ENCODE data around the gene GUCA1A.
"Not testable (repeated sequence)": the region's sequence is repeated elsewhere in the genome, so short reads cannot be mapped to it uniquely, and the experiment has no call there.

The GUCA1A gene

DNA sequence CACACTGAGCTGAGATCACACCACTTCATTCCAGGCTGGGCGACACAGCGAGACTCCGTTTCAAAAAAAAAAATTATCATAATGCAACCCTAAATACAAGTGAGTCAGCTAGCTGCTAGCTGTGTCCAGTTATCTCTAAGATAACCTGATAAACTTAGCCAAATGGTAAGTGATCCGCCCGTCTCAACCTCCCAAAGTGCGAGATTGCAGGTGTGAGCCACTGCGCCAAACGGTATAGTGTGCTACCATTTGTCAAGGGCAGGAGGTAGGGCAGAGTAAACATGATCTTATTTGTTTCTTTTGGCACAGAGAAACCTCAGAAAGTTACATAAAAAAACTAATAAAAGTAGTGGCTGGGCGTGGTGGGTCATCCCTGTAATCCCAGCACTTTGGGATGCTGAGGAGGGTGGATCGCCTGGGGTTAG lies 26.0 kb upstream of the GUCA1A start:
- DNase-seq (ENCODE audit: low read depth in 2 of 2) = no peak

- no peak for DNase-seq (ENCODE audit: low read depth in 2 of 2)
Observed at GRCh38 chr6:42148058-42148457, 25.1 kb upstream of the GUCA1A start.

GRCh38 chr6:42150254-42150653 lies 22.9 kb upstream of the GUCA1A start:
- no peak for DNase-seq (ENCODE audit: low read depth in 2 of 2)

DNA sequence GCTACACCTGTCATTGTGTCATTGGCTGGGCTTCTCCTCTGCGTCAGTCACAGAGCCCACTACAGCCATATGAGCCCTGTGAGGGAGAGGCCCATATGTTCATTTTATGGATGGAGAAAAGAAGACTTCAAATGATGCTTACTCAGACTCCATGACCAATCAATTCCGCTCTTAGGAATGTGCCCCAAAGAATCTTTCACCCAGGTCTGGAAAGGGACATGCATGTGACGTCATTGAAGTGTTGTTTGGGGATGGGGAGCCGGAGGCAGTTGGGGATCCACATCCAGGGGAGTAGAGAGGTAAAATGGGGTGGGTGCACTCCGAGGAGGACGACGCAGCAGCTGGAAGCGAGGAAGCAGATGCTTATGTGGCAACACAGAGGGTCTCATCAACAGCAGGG lies 21.1 kb upstream of the GUCA1A start:
- no peak for DNase-seq (ENCODE audit: low read depth in 2 of 2)

- not testable (repeated sequence) for DNase-seq (ENCODE audit: low read depth in 2 of 2)
Observed at GRCh38 chr6:42152528-42153213, 20.5 kb upstream of the GUCA1A start.

DNA sequence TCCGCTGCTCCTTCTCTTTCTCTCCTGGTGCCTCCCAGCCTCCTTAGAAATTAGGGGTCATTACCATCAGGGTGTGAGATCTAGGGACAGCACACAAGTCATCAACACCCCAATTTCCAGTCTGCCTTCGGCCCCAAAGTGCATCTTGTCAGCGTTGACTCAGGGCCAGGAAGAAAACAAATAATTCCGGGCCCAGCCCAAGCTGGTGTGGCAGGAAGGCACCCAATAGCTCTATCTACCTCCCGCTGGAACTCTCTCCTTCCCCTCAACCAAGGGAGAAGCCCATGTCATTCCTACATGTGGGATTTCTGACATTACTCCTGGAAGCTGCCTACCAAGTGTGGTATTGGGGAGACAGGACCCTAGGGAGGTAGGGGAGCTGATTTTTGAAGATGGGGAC lies 19.2 kb upstream of the GUCA1A start:
- no peak for DNase-seq (ENCODE audit: low read depth in 2 of 2)

GRCh38 chr6:42154461-42155209 lies 18.5 kb upstream of the GUCA1A start:
- DNase-seq (ENCODE audit: low read depth in 2 of 2) = no peak

GRCh38 chr6:42155293-42155692 lies 17.9 kb upstream of the GUCA1A start:
- no peak for DNase-seq (ENCODE audit: low read depth in 2 of 2)

GRCh38 chr6:42156638-42157037 lies 16.5 kb upstream of the GUCA1A start:
- DNase-seq (ENCODE audit: low read depth in 2 of 2) = no peak

GRCh38 chr6:42158011-42158410 lies 15.2 kb upstream of the GUCA1A start:
- no peak for DNase-seq (ENCODE audit: low read depth in 2 of 2)

GRCh38 chr6:42158631-42159030 lies 14.5 kb upstream of the GUCA1A start:
- no peak for DNase-seq (ENCODE audit: low read depth in 2 of 2)

GRCh38 chr6:42159431-42160024 lies 13.6 kb upstream of the GUCA1A start:
- DNase-seq (ENCODE audit: low read depth in 2 of 2) = no peak

GRCh38 chr6:42162384-42162783 lies 10.8 kb upstream of the GUCA1A start:
- no peak for DNase-seq (ENCODE audit: low read depth in 2 of 2)

- no peak for DNase-seq (ENCODE audit: low read depth in 2 of 2)
Observed at GRCh38 chr6:42162812-42163211, 10.4 kb upstream of the GUCA1A start.

- DNase-seq (ENCODE audit: low read depth in 2 of 2) = no peak
Observed at GRCh38 chr6:42163981-42164380, 9.2 kb upstream of the GUCA1A start.

GRCh38 chr6:42165016-42165415 lies 8.1 kb upstream of the GUCA1A start:
- no peak for DNase-seq (ENCODE audit: low read depth in 2 of 2)

DNA sequence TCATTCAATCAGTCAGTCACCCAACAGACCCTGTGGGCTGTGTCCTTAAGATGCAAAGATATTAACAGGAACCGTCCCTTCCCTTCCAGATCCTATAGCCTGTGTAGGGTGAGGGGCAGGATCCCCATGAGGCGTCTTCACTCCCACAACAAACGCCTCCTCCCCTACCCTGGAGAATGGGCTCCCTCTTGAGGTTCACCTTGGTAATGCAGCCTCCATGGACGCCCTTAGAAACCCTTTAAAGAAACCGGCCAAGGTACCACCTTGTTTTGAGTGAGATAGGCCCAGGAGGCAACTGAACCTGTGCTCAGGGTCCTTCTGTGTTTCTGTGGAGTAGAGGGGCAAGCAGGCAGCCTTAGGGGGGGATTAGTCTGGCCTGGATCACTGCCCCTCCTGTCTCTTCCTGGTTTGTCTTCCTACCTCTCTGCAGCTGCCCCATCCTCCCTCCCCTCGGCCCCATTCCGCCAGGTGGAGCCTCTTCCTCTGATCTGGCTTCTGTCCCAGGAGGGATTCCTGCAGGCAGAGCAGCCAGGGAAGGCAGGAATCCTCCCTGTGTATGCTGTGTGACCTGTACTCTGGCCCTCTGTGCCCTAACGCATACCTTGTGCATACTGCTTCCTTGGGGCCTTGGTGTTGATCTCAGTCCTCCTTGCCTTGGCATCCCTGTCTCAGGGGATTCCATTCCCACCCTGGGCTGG lies 6.6 kb upstream of the GUCA1A start:
- DNase-seq (ENCODE audit: low read depth in 2 of 2) = no peak

GRCh38 chr6:42168650-42169049 lies 4.5 kb upstream of the GUCA1A start:
- DNase-seq (ENCODE audit: low read depth in 2 of 2) = no peak

DNA sequence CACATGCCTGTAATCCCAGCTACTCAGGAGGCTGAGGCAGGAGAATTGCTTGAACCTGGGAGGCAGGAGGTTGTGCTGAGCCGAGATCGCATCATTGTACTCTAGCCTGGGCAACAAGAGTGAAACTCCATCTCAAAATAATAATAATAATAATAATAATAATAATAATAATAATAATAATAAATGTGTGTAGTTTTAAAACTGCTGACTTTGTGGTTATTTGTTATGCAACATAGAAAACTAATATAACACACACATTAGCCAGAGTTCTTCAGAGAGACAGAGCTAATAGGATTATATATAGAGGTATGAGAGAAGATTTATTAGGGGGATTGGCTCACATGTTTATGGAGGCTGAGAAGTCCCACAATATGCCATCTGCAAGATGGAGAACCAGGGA lies 3.4 kb upstream of the GUCA1A start:
- not testable (repeated sequence) for DNase-seq (ENCODE audit: low read depth in 2 of 2)

- DNase-seq (ENCODE audit: low read depth in 2 of 2) = no peak
Observed at GRCh38 chr6:42171813-42172581, 1.2 kb upstream of the GUCA1A start.

GRCh38 chr6:42175860-42176259 lies 2.7 kb downstream of the GUCA1A start:
- no peak for DNase-seq (ENCODE audit: low read depth in 2 of 2)

DNA sequence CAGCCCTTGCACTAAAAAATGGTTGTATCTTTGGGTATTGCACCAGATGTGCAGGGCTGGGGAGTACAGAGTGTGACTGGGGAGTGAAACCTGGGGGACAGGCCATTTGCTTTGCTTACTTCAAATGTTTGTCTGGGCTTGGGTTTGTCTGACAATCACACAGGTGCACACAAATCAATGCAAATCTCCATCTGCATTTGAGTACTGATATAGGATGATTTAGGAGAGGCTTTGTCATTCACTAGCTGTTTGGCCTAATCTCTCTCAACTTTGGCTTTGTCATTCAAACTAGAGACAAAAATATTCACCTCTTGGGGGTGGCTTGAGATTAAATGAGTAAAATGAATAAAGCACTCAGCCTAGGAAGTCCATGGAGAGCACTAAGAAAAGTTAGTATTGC lies 3.8 kb downstream of the GUCA1A start:
- no peak for DNase-seq (ENCODE audit: low read depth in 2 of 2)

Data from fibroblast of skin of left biceps (primary cell).